Prostate gland (tissue), 2 donors: ENCODE results near the gene STAB2.

ENCODE experiments used
- POLR2A ChIP-seq: fragments of 450-650 bp; IDR thresholded peaks from one replicate; pipeline ENCODE4 v1.6.1; 2016; ENCODE audit warnings: antibody characterized with exemption, mild to moderate bottlenecking
- POLR2AphosphoS5 ChIP-seq: sonication (generic); formaldehyde crosslinking; IDR thresholded peaks from one replicate; pipeline ENCODE4 v1.6.1; 2017; ENCODE audit warnings: antibody characterized with exemption
- TF ChIP-seq, protein P1 (sequence below), 4 experiments: fragments of 200-600 bp in 2 of 4; fragments of 450-650 bp in 2 of 4; sonication (generic) in 2 of 4; IDR thresholded peaks; 1 replicate in 3 of 4; 2 replicates in 1 of 4; pipeline ENCODE4 v1.5.1; 2016 to 2019; ENCODE audit warnings: antibody characterized with exemption in 4 of 4, mild to moderate bottlenecking in 2 of 4, moderate library complexity in 2 of 4

DNA sequence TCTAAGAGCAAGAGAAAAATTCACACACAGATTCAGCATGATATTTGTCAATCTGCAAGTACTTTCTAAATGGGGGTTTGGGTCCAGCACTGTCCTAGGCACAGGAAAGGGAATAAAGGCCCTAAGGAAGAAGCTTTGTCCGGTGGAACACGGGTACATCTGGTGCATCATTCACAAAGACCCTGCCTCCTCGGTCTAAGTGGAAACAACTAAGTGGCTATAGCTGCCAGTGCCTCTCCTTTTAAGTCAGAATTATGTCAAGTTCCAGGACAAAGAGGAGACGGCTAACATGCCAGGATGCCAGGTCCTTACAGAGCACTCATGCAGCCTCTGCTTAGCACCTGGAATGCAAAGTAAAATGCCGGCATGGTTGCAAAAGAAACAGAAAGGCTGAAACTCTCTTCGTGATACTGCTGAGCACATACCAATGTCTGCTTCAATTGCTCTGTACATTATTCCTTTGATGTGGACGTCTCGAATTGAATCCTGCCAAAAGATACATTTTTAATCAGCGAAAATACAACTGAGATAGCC, 206.5 kb downstream of the STAB2 start:
- TF ChIP-seq, protein P1, sequence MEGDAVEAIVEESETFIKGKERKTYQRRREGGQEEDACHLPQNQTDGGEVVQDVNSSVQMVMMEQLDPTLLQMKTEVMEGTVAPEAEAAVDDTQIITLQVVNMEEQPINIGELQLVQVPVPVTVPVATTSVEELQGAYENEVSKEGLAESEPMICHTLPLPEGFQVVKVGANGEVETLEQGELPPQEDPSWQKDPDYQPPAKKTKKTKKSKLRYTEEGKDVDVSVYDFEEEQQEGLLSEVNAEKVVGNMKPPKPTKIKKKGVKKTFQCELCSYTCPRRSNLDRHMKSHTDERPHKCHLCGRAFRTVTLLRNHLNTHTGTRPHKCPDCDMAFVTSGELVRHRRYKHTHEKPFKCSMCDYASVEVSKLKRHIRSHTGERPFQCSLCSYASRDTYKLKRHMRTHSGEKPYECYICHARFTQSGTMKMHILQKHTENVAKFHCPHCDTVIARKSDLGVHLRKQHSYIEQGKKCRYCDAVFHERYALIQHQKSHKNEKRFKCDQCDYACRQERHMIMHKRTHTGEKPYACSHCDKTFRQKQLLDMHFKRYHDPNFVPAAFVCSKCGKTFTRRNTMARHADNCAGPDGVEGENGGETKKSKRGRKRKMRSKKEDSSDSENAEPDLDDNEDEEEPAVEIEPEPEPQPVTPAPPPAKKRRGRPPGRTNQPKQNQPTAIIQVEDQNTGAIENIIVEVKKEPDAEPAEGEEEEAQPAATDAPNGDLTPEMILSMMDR (IDR thresholded peaks at IDR 0.05), result no peak
- TF ChIP-seq POLR2A (no peak), POLR2AphosphoS5 (no peak)
